Natural killer cell (primary cell): ENCODE data around the gene PDE6C. TPM values are rescaled to one million over a fixed set of nuclear protein-coding genes. Genes with fewer than 3 reads are reported as not detected.

Source experiments
- ATAC-seq, 3 donors: fragments of 150-1000 bp in 2 of 3; fragments of 200-7000 bp in 1 of 3; cut with Tn5 transposase; 1 replicate in 1 of 3; 2 replicates in 2 of 3; pipeline ENCODE4 v1.10.0; 2021; ENCODE audit warnings: mild to moderate bottlenecking in 2 of 3, moderate library complexity in 2 of 3
- DNase-seq, 2 donors: peaks; one replicate each; pipeline versions ENCODE4 v3.0.0 to v3.0.0-alpha.2; 2013 to 2021; ENCODE audit warnings: mixed read lengths in 1 of 2
- H3K27ac ChIP-seq: one replicate; pipeline ENCODE4 v1.5.1; 2013; ENCODE audit warnings: mild to moderate bottlenecking, low read length
- H3K27me3 ChIP-seq: one replicate; pipeline ENCODE4 v1.6.1; 2013; ENCODE audit warnings: low read length; ENCODE audit not compliant: control insufficient read depth, insufficient read depth
- H3K36me3 ChIP-seq: one replicate; pipeline ENCODE4 v1.6.1; 2013; ENCODE audit warnings: low read length; ENCODE audit not compliant: control insufficient read depth, insufficient read depth
- H3K4me1 ChIP-seq: one replicate; pipeline ENCODE4 v1.6.1; 2013; ENCODE audit warnings: low read length; ENCODE audit not compliant: control insufficient read depth, insufficient read depth
- H3K4me3 ChIP-seq: one replicate; pipeline ENCODE4 v1.5.1; 2013; ENCODE audit warnings: low read length
- H3K9me3 ChIP-seq: one replicate; pipeline ENCODE4 v1.6.1; 2013; ENCODE audit warnings: low read length; ENCODE audit not compliant: control insufficient read depth, insufficient read depth
- H3K27ac Mint-ChIP-seq, 2 donors: one replicate each; pipeline ENCODE4 v1.8.0; 2022; ENCODE audit warnings: mild to moderate bottlenecking in 2 of 2, mixed read lengths in 2 of 2, moderate library complexity in 1 of 2
- H3K27me3 Mint-ChIP-seq, 2 donors: one replicate each; pipeline ENCODE4 v1.8.0; 2022; ENCODE audit warnings: low read depth in 2 of 2, mixed read lengths in 2 of 2
- H3K36me3 Mint-ChIP-seq: one replicate; pipeline ENCODE4 v1.8.0; 2022; ENCODE audit warnings: mixed read lengths
- H3K4me1 Mint-ChIP-seq, 2 donors: one replicate each; pipeline ENCODE4 v1.8.0; 2022; ENCODE audit warnings: mixed read lengths in 2 of 2
- H3K4me3 Mint-ChIP-seq: one replicate; pipeline ENCODE4 v1.8.0; 2022; ENCODE audit warnings: mild to moderate bottlenecking, moderate library complexity, mixed read lengths
- H3K9me3 Mint-ChIP-seq, 2 donors: one replicate each; pipeline ENCODE4 v1.8.0; 2022; ENCODE audit warnings: mixed read lengths in 2 of 2
- WGBS: methylation state at CpG from one replicate; pipeline ENCODE4 v1.1.7; 2013; ENCODE audit warnings: missing lambda C conversion rate; ENCODE audit not compliant: insufficient coverage; 5-methylcytosine and 5-hydroxymethylcytosine counted together
- intact Hi-C: fragments of 100-400 bp; cut with micrococcal nuclease; formaldehyde crosslinking; loops from one replicate; pipeline ENCODE4 v1.14.2; 2022
- total RNA-seq, 4 donors: library from RNA; stranded (reverse); fragments of 120-200 nt in 1 of 4; gene quantifications; one replicate each; pipeline versions ENCODE4 v1.2.3 to v1.2.4, GENCODE V29; 2013 to 2022
- TF ChIP-seq, protein P1 (sequence below): fragments of 200-600 bp; IDR thresholded peaks from one replicate; pipeline ENCODE4 v1.8.0; 2022; ENCODE audit warnings: antibody characterized with exemption

The PDE6C gene
- total RNA-seq, 3 donors from 2014 or later (not counting 1 experiment from before 2014, with no cell fraction given) = not detected

GRCh38 chr10:93629647-93630305, 17.4 kb downstream of the PDE6C start:
- DNase-seq = no peak
- Histone ChIP-seq H3K27me3 (no peaks in the 10 kb centered on the region), H3K4me3 (no peak overlapping the region), H3K27ac (no peak overlapping the region), H3K4me1 (no peaks in the 10 kb centered on the region), H3K36me3 (no peaks in the 10 kb centered on the region), H3K9me3 (no peaks in the 10 kb centered on the region)
- H3K27me3 Mint-ChIP-seq = peaks cover 0 to 18% of the 10 kb centered on the region in 2 donors
- 73% methylated on average over 7 of the region's 7 CpGs for WGBS
- H3K9me3 Mint-ChIP-seq = no peaks in the 10 kb centered on the region
- intact Hi-C loops = no loop called here
- no peak overlapping the region for H3K27ac Mint-ChIP-seq
- no peak for ATAC-seq
- TF ChIP-seq, protein P1, sequence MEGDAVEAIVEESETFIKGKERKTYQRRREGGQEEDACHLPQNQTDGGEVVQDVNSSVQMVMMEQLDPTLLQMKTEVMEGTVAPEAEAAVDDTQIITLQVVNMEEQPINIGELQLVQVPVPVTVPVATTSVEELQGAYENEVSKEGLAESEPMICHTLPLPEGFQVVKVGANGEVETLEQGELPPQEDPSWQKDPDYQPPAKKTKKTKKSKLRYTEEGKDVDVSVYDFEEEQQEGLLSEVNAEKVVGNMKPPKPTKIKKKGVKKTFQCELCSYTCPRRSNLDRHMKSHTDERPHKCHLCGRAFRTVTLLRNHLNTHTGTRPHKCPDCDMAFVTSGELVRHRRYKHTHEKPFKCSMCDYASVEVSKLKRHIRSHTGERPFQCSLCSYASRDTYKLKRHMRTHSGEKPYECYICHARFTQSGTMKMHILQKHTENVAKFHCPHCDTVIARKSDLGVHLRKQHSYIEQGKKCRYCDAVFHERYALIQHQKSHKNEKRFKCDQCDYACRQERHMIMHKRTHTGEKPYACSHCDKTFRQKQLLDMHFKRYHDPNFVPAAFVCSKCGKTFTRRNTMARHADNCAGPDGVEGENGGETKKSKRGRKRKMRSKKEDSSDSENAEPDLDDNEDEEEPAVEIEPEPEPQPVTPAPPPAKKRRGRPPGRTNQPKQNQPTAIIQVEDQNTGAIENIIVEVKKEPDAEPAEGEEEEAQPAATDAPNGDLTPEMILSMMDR = no peak
- no peaks in the 10 kb centered on the region for H3K4me1 Mint-ChIP-seq
- H3K36me3 Mint-ChIP-seq = no peaks in the 10 kb centered on the region
- H3K4me3 Mint-ChIP-seq = no peak overlapping the region

DNA sequence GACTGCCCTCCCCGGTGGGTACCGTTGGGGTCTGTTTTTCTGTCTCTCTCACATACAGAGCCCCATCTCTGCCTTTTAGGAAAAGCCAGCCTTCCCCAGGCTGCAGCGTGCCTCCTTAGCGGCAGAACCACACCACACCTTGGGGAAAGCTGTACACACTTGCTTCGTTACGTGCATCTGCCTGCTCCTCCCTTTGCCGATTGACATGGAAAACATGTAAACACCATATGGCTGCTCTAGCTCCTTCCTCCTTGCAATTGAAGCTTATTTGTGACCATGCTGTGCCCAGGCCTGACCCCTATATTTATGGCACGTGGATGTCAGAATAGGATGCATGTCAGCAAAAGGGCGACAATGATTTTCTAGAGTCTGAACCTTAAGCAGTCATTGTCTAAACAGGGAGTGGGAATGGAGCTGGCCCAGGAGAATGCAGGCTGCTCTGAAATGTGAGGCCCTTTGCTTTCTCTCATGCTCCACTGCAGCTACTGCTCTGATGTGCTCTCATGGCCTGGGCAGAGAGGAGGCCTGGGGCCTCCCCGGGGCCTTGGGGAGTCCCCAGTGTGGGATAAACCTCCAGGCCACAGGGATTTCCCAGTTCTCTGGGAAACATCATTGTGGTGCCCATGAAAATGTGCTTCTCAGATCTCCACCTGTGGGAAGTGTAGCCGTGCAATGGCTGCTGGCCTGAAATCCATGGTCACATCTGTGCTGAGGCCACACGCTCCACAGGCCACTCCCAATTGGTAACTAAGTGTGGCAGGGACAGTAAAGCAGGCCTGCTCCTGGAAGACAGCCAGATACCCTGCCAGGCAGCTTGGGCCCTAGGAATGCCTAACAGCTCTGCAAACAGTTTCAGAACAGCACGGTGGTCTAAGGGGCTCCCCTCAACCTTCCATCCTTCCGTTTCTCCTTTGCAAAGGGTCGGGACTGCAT, 18.6 kb downstream of the PDE6C start:
- Mint-ChIP-seq H3K4me1 (no peaks in the 10 kb centered on the region), H3K36me3 (no peaks in the 10 kb centered on the region), H3K27ac (no peak overlapping the region), H3K27me3 (peaks cover 0 to 24% of the 10 kb centered on the region in 2 donors), H3K9me3 (no peaks in the 10 kb centered on the region), H3K4me3 (no peak overlapping the region)
- ATAC-seq (no peak), DNase-seq (no peak)
- intact Hi-C loops = no loop called here
- H3K27ac ChIP-seq = no peak overlapping the region
- no peaks in the 10 kb centered on the region for H3K4me1 ChIP-seq
- H3K36me3 ChIP-seq = no peaks in the 10 kb centered on the region
- TF ChIP-seq, protein P1 = no peak
- H3K27me3 ChIP-seq = no peaks in the 10 kb centered on the region
- H3K4me3 ChIP-seq = no peak overlapping the region
- 89% methylated on average over 15 of the region's 15 CpGs for WGBS
- H3K9me3 ChIP-seq = no peaks in the 10 kb centered on the region

DNA sequence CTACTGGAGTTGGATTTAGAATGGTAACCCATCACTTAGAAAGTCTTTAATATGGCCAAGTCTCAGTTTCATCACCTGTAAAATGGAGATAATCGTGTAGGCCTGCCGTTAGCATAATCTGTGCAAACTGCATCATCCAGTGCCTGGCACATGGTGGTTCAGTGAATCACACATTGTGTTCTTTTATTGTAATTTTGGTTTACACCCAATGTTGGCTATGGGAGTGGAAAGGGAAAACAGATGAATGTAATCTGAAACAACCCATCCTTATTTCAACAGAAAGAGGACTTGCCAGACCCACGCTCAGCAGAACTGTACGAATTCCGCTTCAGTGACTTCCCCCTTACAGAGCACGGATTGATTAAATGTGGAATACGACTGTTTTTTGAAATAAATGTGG, 27.5 kb downstream of the PDE6C start:
- peaks cover 2% of the 10 kb centered on the region for H3K27me3 ChIP-seq
- no peaks in the 10 kb centered on the region for H3K4me1 ChIP-seq
- ATAC-seq (no peak), DNase-seq (no peak)
- no peaks in the 10 kb centered on the region for H3K36me3 ChIP-seq
- Mint-ChIP-seq H3K27ac (no peak overlapping the region), H3K36me3 (no peaks in the 10 kb centered on the region), H3K27me3 (peaks cover 17 to 20% of the 10 kb centered on the region in 2 donors), H3K4me1 (no peaks in the 10 kb centered on the region), H3K9me3 (no peaks in the 10 kb centered on the region), H3K4me3 (no peak overlapping the region)
- no peak overlapping the region for H3K27ac ChIP-seq
- TF ChIP-seq, protein P1 = no peak
- no peaks in the 10 kb centered on the region for H3K9me3 ChIP-seq
- intact Hi-C loops = no loop called here
- no peak overlapping the region for H3K4me3 ChIP-seq
- WGBS = 94% methylated on average over 7 of the region's 7 CpGs
